H1 (cell line): ENCODE results near the gene NAA20. TPM values are rescaled to one million over a fixed set of nuclear protein-coding genes. Genes with fewer than 3 reads are reported as not detected.

Experiments
- CTCF ChIA-PET: fragments of 300-600 bp; sonication (Branson Sonifier 250); formaldehyde crosslinking; loops from one replicate; lab custom pipeline; 2021; ENCODE audit not compliant: partially characterized antibody; lab: Charles Lee
- POLR2A ChIA-PET: fragments of 300-600 bp; sonication (Branson Sonifier 250); formaldehyde crosslinking; loops from one replicate; lab custom pipeline; 2021; ENCODE audit warnings: inconsistent platforms; ENCODE audit not compliant: partially characterized antibody; lab: Charles Lee
- DNase-seq, 2 experiments: peaks; one replicate each; pipeline versions ENCODE4 v3.0.0 to v3.0.0-alpha.2; 2010 to 2022; ENCODE audit warnings: low spot score in 2 of 2, low read depth in 1 of 2, mixed read lengths in 1 of 2
- FAIRE-seq: peaks from 2 replicates; lab custom pipeline; 2011; peaks lifted over from hg19 to GRCh38; lab: Jason Lieb, UNC
- H2AFZ ChIP-seq: 2 replicates; pipeline ENCODE4 v1.8.1; 2012; ENCODE audit warnings: low read length, inconsistent platforms
- H2AK5ac ChIP-seq: 2 replicates; pipeline ENCODE4 v1.6.1; 2013; ENCODE audit warnings: low read depth, low read length
- H2BK120ac ChIP-seq: replicated peaks from 2 replicates; pipeline ENCODE3; 2013; ENCODE audit warnings: low read depth, low read length, inconsistent platforms
- H2BK12ac ChIP-seq: 2 replicates; pipeline ENCODE4 v1.6.1; 2013; ENCODE audit warnings: low read depth, low read length
- H2BK15ac ChIP-seq: 2 replicates; pipeline ENCODE4 v1.6.1; 2013; ENCODE audit warnings: low read length
- H2BK20ac ChIP-seq: 2 replicates; pipeline ENCODE4 v1.6.1; 2013; ENCODE audit warnings: low read length
- H2BK5ac ChIP-seq: 2 replicates; pipeline ENCODE4 v1.6.1; 2013; ENCODE audit warnings: low read depth, low read length
- H3K14ac ChIP-seq: 2 replicates; pipeline ENCODE4 v1.6.1; 2013; ENCODE audit warnings: inconsistent platforms; ENCODE audit not compliant: insufficient read length
- H3K18ac ChIP-seq: 2 replicates; pipeline ENCODE4 v1.6.1; 2013; ENCODE audit warnings: low read length; ENCODE audit errors: extremely low read depth
- H3K23ac ChIP-seq: 2 replicates; pipeline ENCODE4 v1.6.1; 2013; ENCODE audit warnings: inconsistent platforms; ENCODE audit not compliant: insufficient read length
- H3K23me2 ChIP-seq: 2 replicates; pipeline ENCODE4 v1.6.1; 2013; ENCODE audit warnings: low read depth, low read length
- H3K27ac ChIP-seq: 2 replicates; pipeline ENCODE4 v1.6.1; 2011; ENCODE audit warnings: low read depth, low read length, inconsistent platforms
- H3K27me3 ChIP-seq, 4 experiments: replicated peaks in 1 of 4; 1 replicate in 1 of 4; 2 replicates in 3 of 4; pipeline versions ENCODE4 v1.6.1 to v1.8.1; 2011 to 2013; ENCODE audit warnings: low read length in 3 of 4, mild to moderate bottlenecking in 3 of 4, inconsistent platforms in 2 of 4, mixed read lengths in 2 of 4, moderate library complexity in 1 of 4; ENCODE audit not compliant: control insufficient read depth in 3 of 4, insufficient read depth in 3 of 4; ENCODE audit errors: extremely low read depth in 1 of 4
- H3K36me3 ChIP-seq, 4 experiments: 2 replicates each; pipeline versions ENCODE4 v1.6.1 to v1.8.1; 2011 to 2013; ENCODE audit warnings: mild to moderate bottlenecking in 4 of 4, low read length in 3 of 4, moderate library complexity in 2 of 4, control low read depth in 1 of 4, inconsistent platforms in 1 of 4; ENCODE audit not compliant: insufficient read depth in 4 of 4, control insufficient read depth in 2 of 4
- H3K4ac ChIP-seq: replicated peaks from 2 replicates; pipeline ENCODE3; 2013; ENCODE audit warnings: low read length, low read depth, mixed read lengths, inconsistent platforms; ENCODE audit not compliant: insufficient read length
- H3K4me1 ChIP-seq, 4 experiments: replicated peaks in 1 of 4; 1 replicate in 1 of 4; 2 replicates in 3 of 4; pipeline versions ENCODE4 v1.6.1 to v1.8.1; 2011 to 2013; ENCODE audit warnings: low read length in 3 of 4, inconsistent platforms in 2 of 4, mixed read lengths in 1 of 4; ENCODE audit not compliant: insufficient read depth in 4 of 4, control insufficient read depth in 3 of 4
- H3K4me2 ChIP-seq, 2 experiments: 2 replicates each; pipeline versions ENCODE4 v1.6.1 to v1.8.1; 2011 to 2013; ENCODE audit warnings: low read depth in 2 of 2, low read length in 2 of 2, control low read depth in 1 of 2, inconsistent platforms in 1 of 2, mild to moderate bottlenecking in 1 of 2; ENCODE audit not compliant: insufficient read depth in 1 of 2
- H3K4me3 ChIP-seq, 4 experiments: fragments of 200-600, 300-600 bp in 1 of 4; sonication (generic), shearing (Covaris generic), sonication (Bioruptor Twin) in 1 of 4; 2 replicates each; pipeline versions ENCODE4 v1.5.1 to v1.8.1; 2011 to 2016; ENCODE audit warnings: low read length in 4 of 4, low read depth in 3 of 4, control low read depth in 2 of 4, inconsistent platforms in 2 of 4, mild to moderate bottlenecking in 2 of 4, mixed read lengths in 1 of 4, moderate library complexity in 1 of 4; ENCODE audit not compliant: insufficient read depth in 2 of 4; ENCODE audit errors: extremely low read depth in 1 of 4
- H3K56ac ChIP-seq: replicated peaks from 2 replicates; pipeline ENCODE3; 2013; ENCODE audit warnings: low read depth, mild to moderate bottlenecking, mixed read lengths, low read length, inconsistent platforms; ENCODE audit not compliant: insufficient read length
- H3K79me1 ChIP-seq: 2 replicates; pipeline ENCODE4 v1.6.1; 2013; ENCODE audit warnings: low read depth, low read length, control low read depth
- H3K79me2 ChIP-seq, 2 experiments: 2 replicates each; pipeline versions ENCODE4 v1.6.1 to v1.8.1; 2012 to 2013; ENCODE audit warnings: low read length in 2 of 2, mild to moderate bottlenecking in 2 of 2, inconsistent platforms in 1 of 2; ENCODE audit not compliant: insufficient read depth in 2 of 2, control insufficient read depth in 1 of 2
- H3K9ac ChIP-seq, 4 experiments: replicated peaks in 1 of 4; 1 replicate in 1 of 4; 2 replicates in 3 of 4; pipeline versions ENCODE4 v1.6.1 to v1.8.1; 2011 to 2013; ENCODE audit warnings: low read depth in 3 of 4, low read length in 3 of 4, control low read depth in 2 of 4, mild to moderate bottlenecking in 2 of 4, moderate library complexity in 2 of 4, inconsistent platforms in 1 of 4; ENCODE audit errors: extremely low read depth in 1 of 4
- H3K9me3 ChIP-seq, 2 experiments: 2 replicates each; pipeline versions ENCODE4 v1.6.1 to v1.8.1; 2012 to 2013; ENCODE audit warnings: mild to moderate bottlenecking in 2 of 2, moderate library complexity in 2 of 2, control low read depth in 1 of 2, inconsistent platforms in 1 of 2, low read depth in 1 of 2, low read length in 1 of 2, mixed read lengths in 1 of 2; ENCODE audit not compliant: insufficient read depth in 2 of 2
- H4K20me1 ChIP-seq, 2 experiments: replicated peaks in 1 of 2; 2 replicates each; pipeline versions ENCODE3 to v1.8.1; 2011 to 2013; ENCODE audit warnings: inconsistent platforms in 2 of 2, low read length in 2 of 2, mild to moderate bottlenecking in 1 of 2; ENCODE audit not compliant: insufficient read depth in 2 of 2, control insufficient read depth in 1 of 2
- H4K5ac ChIP-seq: 2 replicates; pipeline ENCODE4 v1.6.1; 2013; ENCODE audit warnings: low read length, low read depth, mixed read lengths, inconsistent platforms; ENCODE audit not compliant: insufficient read length
- H4K8ac ChIP-seq: 2 replicates; pipeline ENCODE4 v1.8.0; 2013; ENCODE audit warnings: mild to moderate bottlenecking, moderate library complexity, low read length, inconsistent platforms; ENCODE audit not compliant: insufficient read depth; ENCODE audit errors: extremely low read depth
- H4K91ac ChIP-seq: replicated peaks from 2 replicates; pipeline ENCODE3; 2013; ENCODE audit warnings: low read length, mixed read lengths, inconsistent platforms; ENCODE audit not compliant: insufficient read length
- BRCA1 ChIP-seq: IDR thresholded peaks from 2 replicates; pipeline ENCODE4 v1.6.1; 2012; ENCODE audit warnings: low read depth, low read length, improper control_type of control experiment
- CEBPB ChIP-seq: IDR thresholded peaks from 2 replicates; pipeline ENCODE4 v1.6.1; 2012; ENCODE audit warnings: low read depth, low read length
- E2F6 ChIP-seq: IDR thresholded peaks from 2 replicates; pipeline ENCODE4 v1.6.1; 2012; ENCODE audit warnings: inconsistent platforms
- MAFK ChIP-seq: IDR thresholded peaks from 2 replicates; pipeline ENCODE4 v1.6.1; 2012; ENCODE audit warnings: low read depth, mild to moderate bottlenecking, improper control_type of control experiment, low read length
- MAX ChIP-seq: IDR thresholded peaks from 2 replicates; pipeline ENCODE4 v1.6.1; 2012; ENCODE audit warnings: inconsistent platforms
- NANOG ChIP-seq: IDR thresholded peaks from 2 replicates; pipeline ENCODE4 v1.6.1; 2011; ENCODE audit warnings: low read length, low read depth, mild to moderate bottlenecking, inconsistent platforms; ENCODE audit not compliant: insufficient read depth, poor library complexity, severe bottlenecking
- RXRA ChIP-seq: IDR thresholded peaks from 2 replicates; pipeline ENCODE4 v1.6.1; 2011; ENCODE audit warnings: low read depth, mild to moderate bottlenecking, low read length, moderate library complexity; ENCODE audit not compliant: insufficient read depth
- SUZ12 ChIP-seq: fragments of 200-600 bp; sonication (generic); IDR thresholded peaks from 2 replicates; pipeline ENCODE4 v1.6.1; 2012; ENCODE audit warnings: mild to moderate bottlenecking, inconsistent platforms, low read length, moderate library complexity, mixed read lengths
- WGBS, 2 experiments: shearing (Covaris generic) in 1 of 2; methylation state at CpG; one replicate each; pipeline versions ENCODE4 v1.1.6 to v1.1.7; 2013 to 2015; ENCODE audit warnings: low lambda C conversion rate in 2 of 2, mixed read lengths in 2 of 2, inconsistent platforms in 1 of 2, low coverage in 1 of 2, missing lambda C conversion rate in 1 of 2; ENCODE audit not compliant: insufficient replicate concordance in 2 of 2, insufficient coverage in 1 of 2, insufficient read length in 1 of 2; ENCODE audit errors: extremely low coverage in 1 of 2, missing lambda C conversion rate in 1 of 2; 5-methylcytosine and 5-hydroxymethylcytosine counted together
- polyA plus RNA-seq, 7 experiments: library from polyadenylated mRNA; depleted of rRNA in 3 of 7; stranded (reverse) in 5 of 7; unstranded in 2 of 7; fragments of >200 nt in 5 of 7; fragments of 200-250 nt in 2 of 7; gene quantifications; 1 replicate in 5 of 7; 2 replicates in 1 of 7; 4 replicates in 1 of 7; pipeline versions ENCODE4 v1.2.1 to v1.2.3, GENCODE V29; 2011 to 2013; ENCODE audit warnings: missing spikeins in 2 of 7, mixed read lengths in 2 of 7
- total RNA-seq: library from RNA; stranded (reverse); fragmentation: NEBNext Ultra II Directional; extraction: Animal tissue kit (Norgen Biotek cat#: 25700); gene quantifications from 2 replicates; pipeline ENCODE4 v1.2.1, GENCODE V29; 2021
- TF ChIP-seq, protein P1 (sequence below), 3 experiments: IDR thresholded peaks; 1 replicate in 2 of 3; 2 replicates in 1 of 3; pipeline versions ENCODE4 v1.5.1 to v1.6.1; 2011; ENCODE audit warnings: low read length in 3 of 3, mild to moderate bottlenecking in 3 of 3, inconsistent platforms in 2 of 3, low read depth in 1 of 3, moderate library complexity in 1 of 3; ENCODE audit not compliant: insufficient read depth in 1 of 3; ENCODE audit errors: control extremely low read depth in 1 of 3

The NAA20 gene
- total and polyA plus RNA-seq, 2 of the 8 experiments (the other 6 are each of a cell fraction or from before 2014, with no cell fraction given), result 21.9 to 41.1 TPM

DNA sequence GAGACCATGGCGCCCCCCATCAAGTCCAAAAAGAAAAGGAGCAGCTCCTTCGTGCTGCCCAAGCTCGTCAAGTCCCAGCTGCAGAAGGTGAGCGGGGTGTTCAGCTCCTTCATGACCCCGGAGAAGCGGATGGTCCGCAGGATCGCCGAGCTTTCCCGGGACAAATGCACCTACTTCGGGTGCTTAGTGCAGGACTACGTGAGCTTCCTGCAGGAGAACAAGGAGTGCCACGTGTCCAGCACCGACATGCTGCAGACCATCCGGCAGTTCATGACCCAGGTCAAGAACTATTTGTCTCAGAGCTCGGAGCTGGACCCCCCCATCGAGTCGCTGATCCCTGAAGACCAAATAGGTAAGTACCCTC, 41.7 kb upstream of the NAA20 start:
- Histone ChIP-seq H4K8ac (peak overlapping the region; percentile 53), H4K20me1 (no peaks in the 10 kb centered on the region), H3K56ac (no peak overlapping the region), H2BK5ac (no peak overlapping the region), H2BK12ac (no peak overlapping the region), H2BK15ac (no peak overlapping the region), H3K36me3 (no peaks in the 10 kb centered on the region), H3K9me3 (no peaks in the 10 kb centered on the region), H3K18ac (no peak overlapping the region), H4K91ac (no peak overlapping the region), H2AFZ (0 out of 2 replicates have a peak overlapping the region, but pooled peaks have one; percentile 8), H2AK5ac (no peak overlapping the region), H3K79me1 (no peaks in the 10 kb centered on the region), H3K4me3 (no peak overlapping the region), H3K79me2 (no peaks in the 10 kb centered on the region), H4K5ac (no peak overlapping the region), H3K27ac (no peak overlapping the region), H3K23ac (no peak overlapping the region), H3K14ac (no peak overlapping the region), H3K23me2 (0 out of 2 replicates have a peak, but pooled peaks cover 4% of the 10 kb centered on the region), H2BK120ac (no peak overlapping the region), H3K4ac (no peak overlapping the region), H3K27me3 (peaks cover 0 to 1% (median 0%) of the 10 kb centered on the region in 4 experiments; a peak in 1 of 7 replicates), H2BK20ac (no peak overlapping the region), H3K4me2 (no peak overlapping the region), H3K4me1 (peaks cover 0 to 7% (median 0%) of the 10 kb centered on the region in 4 experiments; a peak in 2 of 7 replicates), H3K9ac (no peak overlapping the region)
- TF ChIP-seq MAFK (no peak), NANOG (no peak), MAX (no peak), SUZ12 (no peak), RXRA (no peak), CEBPB (no peak), BRCA1 (no peak), E2F6 (no peak)
- TF ChIP-seq, protein P1, sequence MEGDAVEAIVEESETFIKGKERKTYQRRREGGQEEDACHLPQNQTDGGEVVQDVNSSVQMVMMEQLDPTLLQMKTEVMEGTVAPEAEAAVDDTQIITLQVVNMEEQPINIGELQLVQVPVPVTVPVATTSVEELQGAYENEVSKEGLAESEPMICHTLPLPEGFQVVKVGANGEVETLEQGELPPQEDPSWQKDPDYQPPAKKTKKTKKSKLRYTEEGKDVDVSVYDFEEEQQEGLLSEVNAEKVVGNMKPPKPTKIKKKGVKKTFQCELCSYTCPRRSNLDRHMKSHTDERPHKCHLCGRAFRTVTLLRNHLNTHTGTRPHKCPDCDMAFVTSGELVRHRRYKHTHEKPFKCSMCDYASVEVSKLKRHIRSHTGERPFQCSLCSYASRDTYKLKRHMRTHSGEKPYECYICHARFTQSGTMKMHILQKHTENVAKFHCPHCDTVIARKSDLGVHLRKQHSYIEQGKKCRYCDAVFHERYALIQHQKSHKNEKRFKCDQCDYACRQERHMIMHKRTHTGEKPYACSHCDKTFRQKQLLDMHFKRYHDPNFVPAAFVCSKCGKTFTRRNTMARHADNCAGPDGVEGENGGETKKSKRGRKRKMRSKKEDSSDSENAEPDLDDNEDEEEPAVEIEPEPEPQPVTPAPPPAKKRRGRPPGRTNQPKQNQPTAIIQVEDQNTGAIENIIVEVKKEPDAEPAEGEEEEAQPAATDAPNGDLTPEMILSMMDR (IDR thresholded peaks at IDR 0.05; ENCODE audit: control extremely low read depth in 1 of 3, insufficient read depth in 1 of 3, low read depth in 1 of 3, low read length in 3 of 3), result no peak
- DNase-seq, result peak in 1 of 2 experiments; percentile 37
- 95% methylated on average over 12 of the region's 18 CpGs; no CpG with 5 or more reads in 1 of the 2 experiments for WGBS, 2 experiments
- FAIRE-seq, result no peak
- ChIA-PET CTCF (interaction anchor here (0.7 to 1.5 kb wide), 5 partner anchors 16 to 845 kb away, joined by 3 to 5 read pairs (median 4); no protein-coding TSS in a partner anchor), POLR2A (interaction anchor here (1.3 to 1.4 kb wide), 2 partner anchors 17 to 40 kb away, joined by 3 to 4 read pairs; no protein-coding TSS in a partner anchor)
